Stimulated activated CD4-positive, alpha-beta T cell treated with anti-CD3 and anti-CD28 coated beads, Interleukin-1b, Interleukin-23, amount 100 ng/mL, for 48 hours (primary cell): Measurements from ENCODE around the gene TUBGCP6.

Source experiments
- DNase-seq: peaks from one replicate; pipeline ENCODE4 v3.0.0-alpha.2; 2020

Gene TUBGCP6

GRCh38 chr22:50264104-50264745 lies 19.4 kb upstream of the TUBGCP6 start:
- no peak for DNase-seq

- DNase-seq = no peak
These were observed 18.3 kb upstream of the TUBGCP6 start for GRCh38 chr22:50262973-50263617.

- DNase-seq = no peak
These were observed 17.7 kb upstream of the TUBGCP6 start for GRCh38 chr22:50262460-50262911.

- DNase-seq = no peak
These were observed 17.0 kb upstream of the TUBGCP6 start, which contains the start of gene MAPK12 for GRCh38 chr22:50261615-50262459. TSS of gene MAPK12 (minus strand) at chr22:50261683. CDS start at chr22:50261509, 174 bp downstream.

- no peak for DNase-seq
These were observed 16.2 kb upstream of the TUBGCP6 start for GRCh38 chr22:50260801-50261614.

- no peak for DNase-seq
These were observed 15.6 kb upstream of the TUBGCP6 start for GRCh38 chr22:50260434-50260800.

- no peak for DNase-seq
These were observed 14.5 kb upstream of the TUBGCP6 start for GRCh38 chr22:50259302-50259701.

- no peak for DNase-seq
These were observed 13.8 kb upstream of the TUBGCP6 start for GRCh38 chr22:50258361-50259292.

- DNase-seq = no peak
These were observed 12.9 kb upstream of the TUBGCP6 start for GRCh38 chr22:50257451-50258360.

GRCh38 chr22:50257041-50257440 lies 12.2 kb upstream of the TUBGCP6 start:
- DNase-seq = no peak

- DNase-seq = no peak
These were observed 11.5 kb upstream of the TUBGCP6 start for GRCh38 chr22:50256258-50256862.

GRCh38 chr22:50255607-50256006 lies 10.8 kb upstream of the TUBGCP6 start:
- no peak for DNase-seq

- no peak for DNase-seq
These were observed 10.3 kb upstream of the TUBGCP6 start for GRCh38 chr22:50255099-50255498.

- no peak for DNase-seq
These were observed 9.1 kb upstream of the TUBGCP6 start for GRCh38 chr22:50253941-50254340.

GRCh38 chr22:50253046-50253915 lies 8.5 kb upstream of the TUBGCP6 start:
- DNase-seq = no peak

GRCh38 chr22:50252082-50253045 lies 7.5 kb upstream of the TUBGCP6 start:
- DNase-seq = peak; percentile 69

GRCh38 chr22:50251477-50252081 lies 6.8 kb upstream of the TUBGCP6 start:
- no peak for DNase-seq
